ENCODE measurements around the gene SLC7A14. TPM values are rescaled to one million over a fixed set of nuclear protein-coding genes. Genes with fewer than 3 reads are reported as not detected.
A peak's percentile ranks its signal among the peaks of the same experiment; 100 is the strongest.

Gene SLC7A14
- total RNA-seq, 2 experiments from 2014 or later = not detected

DNA sequence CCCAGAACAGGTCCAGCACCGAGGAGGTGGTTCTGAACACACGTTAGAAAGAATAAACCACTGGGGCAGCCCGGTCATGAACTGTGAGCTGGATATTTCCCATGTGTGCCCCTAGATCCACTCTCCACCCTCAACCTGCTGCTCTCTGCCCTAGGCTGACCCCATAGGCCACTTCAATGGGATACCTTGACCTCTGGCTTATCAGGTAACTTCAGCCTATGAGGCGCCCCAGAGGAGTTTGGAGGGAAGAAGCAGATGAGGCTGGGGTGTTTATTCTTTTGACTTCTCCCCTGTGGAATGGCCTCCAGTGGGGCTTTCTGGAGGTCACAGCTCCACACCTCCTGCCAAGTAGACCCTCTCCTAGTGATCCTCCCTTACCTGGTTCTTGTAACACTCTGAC is 47.7 kb upstream of the SLC7A14 start:
- H3K79me2 ChIP-seq (ENCODE audit: insufficient read depth, low read depth, low read length) = no peaks in the 10 kb centered on the region
- H2AFZ ChIP-seq (ENCODE audit: low read length) = no peak overlapping the region
- no peaks in the 10 kb centered on the region for H3K9me3 ChIP-seq (ENCODE audit: low read length)
- no peaks in the 10 kb centered on the region for H3K9me2 ChIP-seq (ENCODE audit: insufficient read depth, low read length)
- intact Hi-C loops (cut with micrococcal nuclease; ENCODE audit: unreplicated experiment) = loop anchor here (5.0 kb wide), 2 partner anchors 59 to 234 kb away; no protein-coding TSS in a partner anchor
- DNase-seq (ENCODE audit: low spot score) = no peak
- H3K4me3 ChIP-seq (ENCODE audit: low read depth, low read length, poor library complexity, severe bottlenecking) = no peak overlapping the region
- H3K27ac ChIP-seq (ENCODE audit: low read depth, low read length, poor library complexity, severe bottlenecking) = no peak overlapping the region
- H4K20me1 ChIP-seq (ENCODE audit: insufficient read depth, low read length) = no peaks in the 10 kb centered on the region
- CTCF ChIA-PET (ENCODE audit: unreplicated experiment) = no interaction called here
- H3K36me3 ChIP-seq (ENCODE audit: insufficient read depth, low read length) = no peaks in the 10 kb centered on the region
- BruUV-seq (replicated peaks) = no TSS peak
- H3K4me2 ChIP-seq (ENCODE audit: low read length) = no peak overlapping the region; the same call in 1 of the 2 replicates
- POLR2A ChIA-PET = interaction anchor here (0.6 to 1.1 kb wide), 4 partner anchors 8 to 809 kb away, joined by 3 to 5 read pairs (median 4); no protein-coding TSS in a partner anchor
- TF ChIP-seq, protein P1, sequence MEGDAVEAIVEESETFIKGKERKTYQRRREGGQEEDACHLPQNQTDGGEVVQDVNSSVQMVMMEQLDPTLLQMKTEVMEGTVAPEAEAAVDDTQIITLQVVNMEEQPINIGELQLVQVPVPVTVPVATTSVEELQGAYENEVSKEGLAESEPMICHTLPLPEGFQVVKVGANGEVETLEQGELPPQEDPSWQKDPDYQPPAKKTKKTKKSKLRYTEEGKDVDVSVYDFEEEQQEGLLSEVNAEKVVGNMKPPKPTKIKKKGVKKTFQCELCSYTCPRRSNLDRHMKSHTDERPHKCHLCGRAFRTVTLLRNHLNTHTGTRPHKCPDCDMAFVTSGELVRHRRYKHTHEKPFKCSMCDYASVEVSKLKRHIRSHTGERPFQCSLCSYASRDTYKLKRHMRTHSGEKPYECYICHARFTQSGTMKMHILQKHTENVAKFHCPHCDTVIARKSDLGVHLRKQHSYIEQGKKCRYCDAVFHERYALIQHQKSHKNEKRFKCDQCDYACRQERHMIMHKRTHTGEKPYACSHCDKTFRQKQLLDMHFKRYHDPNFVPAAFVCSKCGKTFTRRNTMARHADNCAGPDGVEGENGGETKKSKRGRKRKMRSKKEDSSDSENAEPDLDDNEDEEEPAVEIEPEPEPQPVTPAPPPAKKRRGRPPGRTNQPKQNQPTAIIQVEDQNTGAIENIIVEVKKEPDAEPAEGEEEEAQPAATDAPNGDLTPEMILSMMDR (conservative IDR thresholded peaks at IDR 0.05; ENCODE audit: low read length) = no peak
- no peak for TF ChIP-seq EZH2phosphoT487 (IDR thresholded peaks at IDR 0.05; ENCODE audit: borderline replicate concordance, low read depth, low read length)
- H3K4me1 ChIP-seq (ENCODE audit: insufficient read depth, low read length, poor library complexity, severe bottlenecking) = peaks cover 20% of the 10 kb centered on the region

DNA sequence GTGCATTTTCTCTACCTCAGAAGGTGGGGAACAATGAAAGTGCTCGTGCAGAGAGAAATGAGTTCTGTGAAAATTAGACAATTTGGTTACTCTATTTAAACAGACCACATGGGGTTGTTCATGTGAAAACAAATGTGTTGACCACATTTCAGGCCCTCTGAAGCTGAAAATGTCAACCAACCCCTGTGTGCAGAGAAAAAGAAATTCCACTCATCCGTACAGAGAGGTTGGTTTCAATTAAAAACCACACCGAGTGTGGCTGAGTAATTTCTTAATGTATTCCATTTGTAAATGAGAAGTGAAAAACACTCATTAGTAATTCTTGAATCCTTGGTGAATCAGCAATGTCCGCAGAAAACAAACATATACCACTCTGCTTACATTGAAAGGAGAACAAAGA is 46.9 kb upstream of the SLC7A14 start:
- TF ChIP-seq, protein P1 (conservative IDR thresholded peaks at IDR 0.05; ENCODE audit: low read length) = no peak
- TF ChIP-seq EZH2phosphoT487 (IDR thresholded peaks at IDR 0.05; ENCODE audit: borderline replicate concordance, low read depth, low read length) = no peak
- no peaks in the 10 kb centered on the region for H3K79me2 ChIP-seq (ENCODE audit: insufficient read depth, low read depth, low read length)
- no peaks in the 10 kb centered on the region for H3K36me3 ChIP-seq (ENCODE audit: insufficient read depth, low read length)
- no peak overlapping the region for H3K4me3 ChIP-seq (ENCODE audit: low read depth, low read length, poor library complexity, severe bottlenecking)
- ChIA-PET CTCF (ENCODE audit: unreplicated experiment) (no interaction called here), POLR2A (interaction anchor here (0.7 to 1.1 kb wide), 3 partner anchors 9 to 808 kb away, joined by 3 to 5 read pairs (median 3); no protein-coding TSS in a partner anchor)
- peak overlapping the region; percentile 53 for H3K27ac ChIP-seq (ENCODE audit: low read depth, low read length, poor library complexity, severe bottlenecking)
- H3K4me2 ChIP-seq (ENCODE audit: low read length) = peak overlapping the region; percentile 31; the same call in 1 of the 2 replicates
- no peaks in the 10 kb centered on the region for H3K9me3 ChIP-seq (ENCODE audit: low read length)
- H3K4me1 ChIP-seq (ENCODE audit: insufficient read depth, low read length, poor library complexity, severe bottlenecking) = peaks cover 20% of the 10 kb centered on the region
- DNase-seq (ENCODE audit: low spot score) = peak; percentile 68
- intact Hi-C loops (cut with micrococcal nuclease; ENCODE audit: unreplicated experiment) = loop anchor here (1.0 to 5.0 kb wide), 3 partner anchors 60 to 276 kb away; partner anchors contain the start of gene EIF5A2
- H3K9me2 ChIP-seq (ENCODE audit: insufficient read depth, low read length) = no peaks in the 10 kb centered on the region
- H2AFZ ChIP-seq (ENCODE audit: low read length) = no peak overlapping the region
- BruUV-seq (replicated peaks) = no TSS peak
- no peaks in the 10 kb centered on the region for H4K20me1 ChIP-seq (ENCODE audit: insufficient read depth, low read length)

DNA sequence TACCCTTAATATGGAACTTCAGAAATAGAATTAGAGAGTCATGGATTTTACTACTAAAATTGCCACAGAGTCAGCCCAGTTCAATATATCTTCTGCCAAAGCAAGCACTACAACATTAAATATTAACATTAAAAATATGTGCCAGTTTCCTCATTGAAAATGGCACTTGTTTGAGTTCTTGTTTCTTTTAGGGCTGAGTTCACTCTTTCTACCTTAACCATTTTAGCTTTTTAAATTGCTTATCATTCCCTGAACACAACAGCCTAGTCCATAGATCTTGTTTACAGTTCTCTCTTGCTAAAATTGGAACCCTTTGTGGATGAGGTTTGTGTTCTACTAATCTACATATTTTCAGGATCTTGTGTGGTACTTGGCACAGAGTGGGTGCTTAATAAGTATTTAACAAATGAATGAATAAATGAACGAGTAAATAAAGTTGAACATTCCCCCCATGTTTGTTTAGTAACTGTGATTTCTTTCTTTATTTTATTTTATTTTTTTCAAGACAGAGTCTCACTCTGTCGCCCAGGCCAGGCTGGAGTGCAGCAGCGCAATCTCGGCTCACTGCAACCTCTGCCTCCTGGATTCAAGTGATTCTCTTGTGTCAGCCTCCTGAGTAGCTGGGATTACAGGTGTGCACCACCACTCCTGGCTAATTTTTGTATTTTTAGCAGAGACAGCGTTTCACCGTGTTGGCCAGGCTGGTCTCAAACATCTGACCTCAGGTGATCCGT is 46.0 kb upstream of the SLC7A14 start:
- Histone ChIP-seq H3K4me2 (ENCODE audit: low read length) (0 out of 2 replicates have a peak overlapping the region, but pooled peaks have one; percentile 18), H3K36me3 (ENCODE audit: insufficient read depth, low read length) (no peaks in the 10 kb centered on the region), H3K9me2 (ENCODE audit: insufficient read depth, low read length) (no peaks in the 10 kb centered on the region), H4K20me1 (ENCODE audit: insufficient read depth, low read length) (no peaks in the 10 kb centered on the region), H2AFZ (ENCODE audit: low read length) (no peak overlapping the region), H3K4me3 (ENCODE audit: low read depth, low read length, poor library complexity, severe bottlenecking) (no peak overlapping the region), H3K4me1 (ENCODE audit: insufficient read depth, low read length, poor library complexity, severe bottlenecking) (peaks cover 20% of the 10 kb centered on the region), H3K27ac (ENCODE audit: low read depth, low read length, poor library complexity, severe bottlenecking) (peak overlapping the region; percentile 53), H3K79me2 (ENCODE audit: insufficient read depth, low read depth, low read length) (no peaks in the 10 kb centered on the region), H3K9me3 (ENCODE audit: low read length) (no peaks in the 10 kb centered on the region)
- DNase-seq (ENCODE audit: low spot score) = no peak
- CTCF ChIA-PET (ENCODE audit: unreplicated experiment) = no interaction called here
- intact Hi-C loops (cut with micrococcal nuclease; ENCODE audit: unreplicated experiment) = loop anchor here (1.0 to 5.0 kb wide), 3 partner anchors 60 to 276 kb away; partner anchors contain the start of gene EIF5A2
- POLR2A ChIA-PET = interaction anchor here (0.5 to 0.9 kb wide), 3 partner anchors 29 to 199 kb away, joined by 3 read pairs; no protein-coding TSS in a partner anchor
- TF ChIP-seq, protein P1 (conservative IDR thresholded peaks at IDR 0.05; ENCODE audit: low read length) = no peak
- no peak for TF ChIP-seq EZH2phosphoT487 (IDR thresholded peaks at IDR 0.05; ENCODE audit: borderline replicate concordance, low read depth, low read length)
- BruUV-seq (replicated peaks) = no TSS peak
